GM12874 (cell line): Measurements from ENCODE around the gene MAP3K15.

ENCODE experiments used
- CTCF ChIP-seq: IDR thresholded peaks from 2 replicates; pipeline ENCODE4 v1.5.1; 2011; ENCODE audit warnings: low read depth, mild to moderate bottlenecking, control low read depth, low read length, moderate library complexity; ENCODE audit not compliant: insufficient read depth

Gene MAP3K15

GRCh38 chrX:19539665-19540064 is 24.4 kb upstream of the MAP3K15 start:
- TF ChIP-seq CTCF = no peak

- TF ChIP-seq CTCF = no peak
Measured at GRCh38 chrX:19535476-19535875, 20.2 kb upstream of the MAP3K15 start.

- no peak for TF ChIP-seq CTCF
Measured at GRCh38 chrX:19532709-19533108, 17.4 kb upstream of the MAP3K15 start.

GRCh38 chrX:19517965-19518364 is 2.7 kb upstream of the MAP3K15 start:
- no peak for TF ChIP-seq CTCF

GRCh38 chrX:19515615-19516105 is 352 bp upstream of the MAP3K15 start:
- TF ChIP-seq CTCF = peak; percentile 19; the same call in 1 of the 2 replicates

GRCh38 chrX:19513383-19513782 is 1.9 kb downstream of the MAP3K15 start:
- TF ChIP-seq CTCF = no peak

- TF ChIP-seq CTCF = no peak
Measured at GRCh38 chrX:19512961-19513360, 2.3 kb downstream of the MAP3K15 start.
